NCI-H2171 (cell line): Measurements from ENCODE around the gene PTH1R.

Experiments
- DNase-seq: peaks from one replicate; lab custom pipeline; 2025; lab: John Stamatoyannopoulos, UW

PTH1R gene

DNA sequence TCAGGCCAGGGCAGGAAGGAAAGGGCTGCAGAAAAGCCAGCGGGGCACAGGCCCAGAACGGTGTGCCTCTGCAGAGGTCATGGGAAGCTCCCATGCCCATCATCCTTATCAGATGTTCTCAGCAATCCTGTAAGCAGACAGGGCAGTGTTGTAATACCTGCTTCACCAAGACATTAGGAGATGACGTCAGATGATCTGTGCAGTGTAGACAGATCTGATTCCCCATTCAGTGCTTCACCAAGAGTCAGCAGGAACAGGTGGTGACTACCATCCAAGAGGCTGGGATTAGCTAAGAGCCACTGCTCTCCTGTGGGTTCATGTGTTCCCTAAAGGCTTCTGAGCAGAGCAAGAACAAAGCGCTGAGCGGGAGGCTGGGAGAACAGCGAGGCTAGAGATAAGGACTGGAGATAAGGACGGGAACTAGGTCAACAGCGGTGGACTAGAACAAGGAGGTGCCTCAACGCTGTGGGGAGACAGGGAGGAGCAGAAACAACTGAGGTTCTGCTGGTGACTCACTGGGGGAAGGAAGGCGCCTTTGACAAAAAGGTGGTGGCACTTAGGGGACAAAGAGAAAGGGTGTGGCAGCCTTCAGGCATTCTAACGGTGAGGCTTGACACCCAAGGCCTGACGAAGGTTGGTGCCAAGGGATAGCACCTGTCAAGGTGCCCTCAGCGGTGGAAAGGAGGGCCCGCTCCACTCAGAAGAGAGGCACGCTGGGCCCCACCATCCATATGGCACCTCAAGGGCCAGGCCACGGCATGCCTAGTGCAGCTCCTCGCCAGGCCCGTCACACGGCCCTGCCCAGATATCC lies 70.7 kb downstream of the PTH1R start:
- no peak for DNase-seq

DNA sequence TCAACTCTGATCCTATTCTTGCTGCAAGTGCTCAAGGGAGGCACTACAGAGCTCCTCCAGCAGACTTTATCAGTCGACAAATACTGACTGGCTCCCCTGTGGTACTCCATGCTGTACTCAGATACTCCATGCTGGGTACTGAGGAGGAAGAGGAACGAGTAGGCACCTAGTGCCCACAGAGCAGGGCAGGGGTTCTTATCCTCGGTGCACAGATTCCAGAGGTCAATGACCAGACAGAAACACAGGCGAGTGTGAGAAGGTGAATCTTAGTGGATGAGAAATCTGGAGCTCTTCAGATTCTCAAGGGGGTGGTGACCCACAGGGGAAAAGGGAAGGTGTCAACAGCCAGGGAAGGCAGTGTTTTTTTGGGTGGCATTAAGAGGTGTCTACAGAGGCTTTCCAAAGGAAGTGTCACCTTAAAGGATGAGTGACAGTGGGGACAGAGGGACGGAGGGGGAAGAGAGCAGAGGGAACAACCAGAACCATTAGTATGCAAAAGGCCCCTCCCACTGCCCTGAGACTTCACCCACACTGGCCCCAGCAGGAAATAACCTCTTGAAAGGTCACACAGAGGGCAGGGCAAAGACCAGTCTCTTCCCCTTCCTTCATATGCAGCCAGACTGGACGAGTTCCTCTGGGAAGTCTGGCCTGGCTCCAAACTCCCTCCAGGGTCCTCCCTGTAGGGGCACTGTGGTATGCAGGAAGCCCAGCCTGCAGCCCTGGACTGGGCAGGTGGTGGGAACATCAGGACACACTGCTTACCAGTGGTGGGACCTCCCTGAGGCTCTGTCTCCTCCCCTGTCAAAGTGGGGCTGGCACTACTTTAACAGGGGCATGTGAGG lies 71.5 kb downstream of the PTH1R start:
- DNase-seq: no peak

- DNase-seq: no peak
These were observed 72.7 kb downstream of the PTH1R start for GRCh38 chr3:46950177-46950576.

DNA sequence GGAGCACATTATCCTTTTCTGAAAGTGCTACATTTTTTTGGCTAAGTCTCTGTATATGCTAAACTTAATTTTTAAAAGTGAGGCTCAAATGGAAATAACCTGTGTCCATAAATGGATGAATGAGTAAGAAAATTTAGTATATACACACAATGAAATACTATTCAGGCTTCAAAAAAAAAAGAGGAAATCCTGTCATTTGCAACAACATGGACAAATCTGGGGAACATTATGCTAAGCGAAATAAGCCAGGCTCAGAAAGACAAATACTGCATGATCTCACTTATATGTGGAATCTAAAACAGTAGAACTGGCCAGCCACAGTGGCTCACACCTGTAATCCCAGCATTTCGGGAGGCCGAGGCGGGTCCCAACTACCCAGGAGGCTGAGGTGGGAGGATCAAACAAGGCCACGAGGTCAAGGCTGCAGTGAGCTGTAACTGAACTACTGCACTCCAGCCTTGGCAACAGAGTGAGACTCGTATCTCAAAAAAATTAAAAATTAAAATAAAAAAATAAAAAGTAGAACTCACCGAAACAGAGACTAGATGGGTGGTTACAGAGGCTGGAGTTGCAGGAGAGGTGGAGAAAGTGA lies 73.2 kb downstream of the PTH1R start:
- DNase-seq: no peak

DNA sequence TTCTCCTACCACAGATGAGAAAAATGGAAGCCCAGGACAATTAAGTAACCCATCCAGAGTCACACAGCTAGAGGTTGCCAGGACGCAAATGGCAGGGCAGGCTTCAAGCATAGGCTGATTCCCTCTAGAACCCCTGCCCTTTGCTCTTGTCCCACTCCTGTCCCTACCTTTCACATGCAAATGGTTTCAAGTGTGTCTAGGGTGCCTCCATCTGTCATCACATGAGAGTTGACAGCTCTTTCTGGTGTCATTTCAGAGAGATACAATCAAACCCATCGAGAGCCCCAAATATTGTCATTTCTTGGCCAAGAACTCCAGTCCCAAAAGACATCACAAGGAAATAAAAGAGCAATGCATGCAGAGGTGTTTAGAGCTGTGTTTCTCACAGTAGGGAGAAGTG lies 75.3 kb downstream of the PTH1R start:
- no peak for DNase-seq
